Hematopoietic multipotent progenitor cell treated with erythropoietin and hydrocortisone succinate and interleukin-3 and kit ligand, for 15 days (in vitro differentiated cells): ENCODE results near the gene ELF3.
"Not testable (repeated sequence)": the region's sequence is repeated elsewhere in the genome, so short reads cannot be mapped to it uniquely, and the experiment has no call there.

Experiments used
- DNase-seq: peaks from one replicate; pipeline ENCODE4 v3.0.0-alpha.2; 2015; ENCODE audit warnings: low spot score

Gene ELF3

DNA sequence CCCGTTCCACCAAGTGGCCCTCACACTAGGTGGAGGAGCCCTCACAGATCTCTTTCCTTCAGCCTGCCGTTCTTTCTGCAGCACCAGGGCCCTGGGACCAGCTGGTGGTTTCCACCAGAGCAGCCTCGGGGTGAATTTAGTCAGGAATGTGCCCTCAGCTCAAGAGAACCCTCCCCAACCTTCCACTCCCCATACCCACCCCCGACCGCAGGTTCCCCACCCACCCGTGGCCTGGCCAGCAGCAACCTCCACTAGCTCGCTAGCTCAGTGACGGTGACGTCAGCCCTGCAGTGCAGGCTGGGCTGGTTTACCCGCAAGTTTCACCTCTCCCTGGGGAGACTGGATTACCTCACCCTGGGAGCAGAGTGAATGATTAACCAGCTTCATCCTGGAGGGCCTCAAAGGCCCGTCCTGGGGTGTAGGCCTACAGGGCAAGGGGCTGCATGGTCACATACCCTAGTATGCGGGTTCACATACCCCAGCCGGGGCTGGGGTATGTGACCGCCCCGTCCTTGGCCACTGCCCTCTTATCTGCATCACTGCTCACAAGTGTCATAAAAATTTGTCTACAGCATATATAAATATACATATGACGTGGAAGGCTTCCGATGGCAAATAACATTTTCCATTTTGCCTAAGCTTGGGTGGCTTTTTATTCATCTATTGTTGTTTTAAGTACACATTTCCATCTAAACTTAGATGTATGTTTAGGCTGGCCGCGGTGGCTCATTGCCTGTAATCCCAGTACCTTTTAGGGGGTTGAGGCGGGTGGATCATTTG lies 24.5 kb downstream of the ELF3 start:
- no peak for DNase-seq

DNA sequence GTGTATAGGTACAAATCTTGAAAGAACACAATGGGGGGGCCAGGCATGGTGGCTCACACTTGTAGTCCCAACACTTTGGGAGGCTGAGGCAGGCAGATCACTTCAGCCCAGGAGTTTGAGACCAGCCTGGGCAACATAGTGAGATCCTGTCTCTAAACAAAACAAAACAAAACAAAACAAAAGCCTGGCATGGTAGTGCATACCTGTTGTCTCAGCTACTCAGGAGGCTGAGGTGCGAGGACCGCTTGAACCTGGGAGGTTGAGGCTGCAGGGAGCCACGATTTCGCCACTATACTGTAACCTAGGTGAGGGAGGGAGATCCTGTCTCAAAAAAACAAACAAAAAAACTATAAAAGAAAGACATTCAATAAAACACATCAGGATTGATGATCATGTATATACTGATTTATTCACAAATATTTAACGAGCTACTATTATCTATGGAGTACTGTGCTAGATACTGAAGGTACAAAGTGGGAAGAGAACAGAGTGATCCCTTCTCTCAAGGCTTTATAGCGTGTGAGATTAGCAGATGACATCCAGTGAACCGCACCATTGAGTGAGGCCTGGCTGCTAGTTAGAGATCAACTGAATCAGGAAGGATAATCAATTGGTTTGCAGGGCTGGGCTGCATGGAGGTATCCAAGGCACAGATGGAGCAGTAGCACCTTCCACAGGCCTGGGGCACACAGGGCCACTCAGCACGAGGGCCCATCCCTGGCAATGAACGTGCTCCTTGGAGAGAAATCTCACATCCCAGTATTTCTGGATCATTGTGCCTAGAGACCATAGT lies 26.4 kb downstream of the ELF3 start:
- DNase-seq = no peak

- DNase-seq = no peak
These were observed 27.4 kb downstream of the ELF3 start for GRCh38 chr1:202037706-202038296.

- no peak for DNase-seq
These were observed 28.4 kb downstream of the ELF3 start for GRCh38 chr1:202038688-202039346.

DNA sequence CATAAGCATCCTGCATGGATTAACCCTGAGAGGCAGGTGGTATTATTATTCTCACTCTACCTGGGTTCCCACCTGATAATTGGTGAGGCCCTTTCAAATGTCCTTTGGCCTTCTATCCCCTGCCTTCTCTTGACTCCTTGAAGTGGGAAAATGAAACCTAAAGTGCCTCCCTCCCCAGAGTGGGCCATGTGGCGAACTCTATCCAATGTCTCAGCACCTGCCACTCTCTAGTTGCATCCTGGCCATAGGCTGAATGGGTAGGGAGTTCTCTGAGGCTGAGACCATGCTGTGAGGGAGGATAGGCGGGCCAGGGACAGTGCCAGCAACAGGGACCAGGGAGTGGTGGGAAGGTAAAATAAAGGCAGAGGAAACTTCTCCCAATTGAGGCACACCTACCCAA lies 35.3 kb downstream of the ELF3 start:
- no peak for DNase-seq

DNA sequence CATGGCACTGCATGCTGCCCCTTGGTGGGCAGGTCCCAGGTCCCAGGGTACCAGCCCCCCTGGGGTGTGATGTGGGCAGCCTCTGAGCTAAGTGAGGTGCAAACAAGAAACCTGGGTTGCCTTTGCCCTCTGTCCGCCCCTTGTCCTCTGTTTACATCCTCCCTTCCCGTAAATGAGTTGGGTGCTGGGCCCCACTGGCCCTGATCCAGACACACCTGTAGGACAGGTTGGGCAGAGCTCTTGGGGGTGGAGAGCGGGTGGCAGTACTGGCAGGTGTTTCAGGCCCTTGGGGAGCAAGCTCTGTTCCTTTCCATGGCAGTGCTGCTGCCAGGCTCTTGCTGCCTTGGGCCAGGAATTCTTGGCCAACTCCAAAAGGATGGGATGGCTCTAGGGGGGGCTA lies 35.8 kb downstream of the ELF3 start:
- no peak for DNase-seq

GRCh38 chr1:202046748-202047708 lies 36.6 kb downstream of the ELF3 start:
- DNase-seq = no peak

GRCh38 chr1:202047977-202048376 lies 37.6 kb downstream of the ELF3 start:
- DNase-seq = no peak

GRCh38 chr1:202049129-202049528 lies 38.7 kb downstream of the ELF3 start:
- DNase-seq = no peak

- no peak for DNase-seq
These were observed 43.7 kb downstream of the ELF3 start for GRCh38 chr1:202054094-202054493.

DNA sequence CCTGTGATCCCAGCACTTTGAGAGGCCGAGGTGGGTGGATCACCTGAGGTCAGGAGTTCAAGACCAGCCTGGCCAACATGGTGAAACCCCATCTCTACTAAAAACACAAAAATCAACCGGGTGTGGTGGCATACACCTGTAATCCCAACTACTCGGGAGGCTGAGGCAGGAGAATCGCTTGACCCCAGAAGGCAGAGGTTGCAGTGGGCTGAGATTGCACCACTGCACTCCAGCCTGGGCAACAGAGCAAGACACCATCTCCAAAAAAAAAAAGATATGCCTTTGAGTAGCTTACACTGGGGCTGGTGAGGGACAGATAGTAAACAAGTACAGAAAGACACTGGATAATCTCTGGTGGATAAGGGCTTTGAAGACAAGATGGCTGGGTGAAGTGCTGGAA lies 44.3 kb downstream of the ELF3 start:
- not testable (repeated sequence) for DNase-seq

- DNase-seq = peak; percentile 65
These were observed 46.4 kb downstream of the ELF3 start for GRCh38 chr1:202056644-202057334.

- not testable (repeated sequence) for DNase-seq
These were observed 46.9 kb downstream of the ELF3 start for GRCh38 chr1:202057335-202057704.

- no peak for DNase-seq
These were observed 47.9 kb downstream of the ELF3 start for GRCh38 chr1:202058001-202058908.

DNA sequence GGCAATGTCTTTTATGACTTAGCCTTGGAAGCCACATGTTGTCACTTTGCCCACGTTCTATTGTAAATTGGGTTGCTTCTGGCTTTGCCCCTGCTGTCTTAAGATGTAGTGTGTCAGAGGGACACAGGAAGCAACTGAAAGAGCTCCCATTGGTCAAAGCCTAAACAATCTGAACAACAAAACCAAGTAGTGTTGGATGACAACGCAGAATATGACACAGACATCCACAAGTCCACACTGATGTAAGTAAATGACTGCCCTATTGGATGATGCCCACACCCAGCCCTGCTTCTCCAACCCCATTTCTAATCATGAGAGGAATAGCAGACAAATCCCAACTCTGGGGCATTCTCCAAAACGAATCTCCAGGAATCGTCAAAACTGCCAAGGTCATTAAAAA lies 50.7 kb downstream of the ELF3 start:
- DNase-seq = no peak

GRCh38 chr1:202061787-202062186 lies 51.4 kb downstream of the ELF3 start:
- not testable (repeated sequence) for DNase-seq

DNA sequence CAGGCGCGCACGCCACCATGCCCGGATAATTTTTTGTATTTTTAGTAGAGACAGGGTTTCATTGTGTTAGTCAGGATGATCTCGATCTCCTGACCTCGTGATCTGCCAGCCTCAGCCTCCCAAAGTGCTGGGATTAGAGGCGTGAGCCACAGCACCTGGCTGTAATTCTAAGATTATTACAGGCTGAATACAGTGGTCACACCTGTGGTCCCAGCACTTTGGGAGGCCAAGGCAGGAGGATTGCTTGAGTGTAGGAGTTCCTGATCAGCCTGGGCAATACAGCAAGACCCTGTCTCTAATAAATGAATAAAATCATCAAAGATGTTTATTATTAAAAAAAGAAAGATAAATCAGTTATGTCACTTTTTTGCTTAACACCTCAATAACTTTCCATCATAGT lies 52.2 kb downstream of the ELF3 start:
- DNase-seq = not testable (repeated sequence)

GRCh38 chr1:202063093-202063492 lies 52.7 kb downstream of the ELF3 start:
- no peak for DNase-seq

- DNase-seq = not testable (repeated sequence)
These were observed 54.5 kb downstream of the ELF3 start for GRCh38 chr1:202064889-202065312.
